Activated T-helper 1 cell treated with Interleukin-2 at 50 U/mL for 16 hours (primary cell): ENCODE results near the gene TRIP12.
A peak's percentile ranks its signal among the peaks of the same experiment; 100 is the strongest.
"Not testable (repeated sequence)": the region's sequence is repeated elsewhere in the genome, so short reads cannot be mapped to it uniquely, and the experiment has no call there.

Experiments used
- DNase-seq: peaks from one replicate; pipeline ENCODE4 v3.0.0-alpha.2; 2020; ENCODE audit warnings: low read depth

The TRIP12 gene

GRCh38 chr2:229920011-229920641, 1.7 kb downstream of the TRIP12 start:
- DNase-seq, result peak; percentile 9

GRCh38 chr2:229917793-229918192, 4.0 kb downstream of the TRIP12 start:
- no peak for DNase-seq

- no peak for DNase-seq
Measured at GRCh38 chr2:229914171-229914570, 7.6 kb downstream of the TRIP12 start.

- DNase-seq, result no peak
Measured at GRCh38 chr2:229910832-229911412, 10.9 kb downstream of the TRIP12 start.

- DNase-seq, result no peak
Measured at GRCh38 chr2:229910147-229910831, 11.5 kb downstream of the TRIP12 start.

- no peak for DNase-seq
Measured at GRCh38 chr2:229909090-229909489, 12.7 kb downstream of the TRIP12 start.

GRCh38 chr2:229905601-229906000, 16.2 kb downstream of the TRIP12 start:
- no peak for DNase-seq

- DNase-seq, result no peak
Measured at GRCh38 chr2:229903037-229903436, 18.8 kb downstream of the TRIP12 start.

- no peak for DNase-seq
Measured at GRCh38 chr2:229901819-229902218, 20.0 kb downstream of the TRIP12 start.

GRCh38 chr2:229900514-229900913, 21.3 kb downstream of the TRIP12 start:
- not testable (repeated sequence) for DNase-seq

- no peak for DNase-seq
Measured at GRCh38 chr2:229900012-229900411, 21.8 kb downstream of the TRIP12 start.

- no peak for DNase-seq
Measured at GRCh38 chr2:229899604-229900003, 22.2 kb downstream of the TRIP12 start.

GRCh38 chr2:229896857-229897256, 25.0 kb downstream of the TRIP12 start:
- no peak for DNase-seq

GRCh38 chr2:229889023-229889422, 32.8 kb downstream of the TRIP12 start:
- DNase-seq, result no peak

GRCh38 chr2:229888031-229888430, 33.8 kb downstream of the TRIP12 start:
- DNase-seq, result no peak

- no peak for DNase-seq
Measured at GRCh38 chr2:229887441-229887840, 34.4 kb downstream of the TRIP12 start.

- DNase-seq, result no peak
Measured at GRCh38 chr2:229884775-229885699, 36.8 kb downstream of the TRIP12 start.

- no peak for DNase-seq
Measured at GRCh38 chr2:229882583-229882982, 39.2 kb downstream of the TRIP12 start.

GRCh38 chr2:229880892-229881586, 40.8 kb downstream of the TRIP12 start:
- no peak for DNase-seq

GRCh38 chr2:229879191-229879950, 42.4 kb downstream of the TRIP12 start:
- DNase-seq, result no peak

GRCh38 chr2:229875549-229875948, 46.3 kb downstream of the TRIP12 start:
- no peak for DNase-seq
